Immature natural killer cell (primary cell): ENCODE data around the gene UBA52. TPM values are rescaled to one million over a fixed set of nuclear protein-coding genes. Genes with fewer than 3 reads are reported as not detected.
"Not testable (repeated sequence)": the region's sequence is repeated elsewhere in the genome, so short reads cannot be mapped to it uniquely, and the experiment has no call there.

Experiments
- DNase-seq, 3 donors: peaks; one replicate each; pipeline ENCODE4 v3.0.0; 2022; ENCODE audit warnings: mixed read lengths in 1 of 3
- H3K27ac Mint-ChIP-seq, 6 donors: one replicate each; pipeline ENCODE4 v1.8.0; 2020; ENCODE audit warnings: mixed read lengths in 6 of 6, mild to moderate bottlenecking in 5 of 6, inconsistent platforms in 4 of 6, moderate library complexity in 3 of 6
- H3K27me3 Mint-ChIP-seq, 3 donors: one replicate each; pipeline ENCODE4 v1.8.0; 2020 to 2021; ENCODE audit warnings: low read depth in 3 of 3, mild to moderate bottlenecking in 3 of 3, mixed read lengths in 3 of 3, moderate library complexity in 3 of 3, inconsistent platforms in 1 of 3
- H3K36me3 Mint-ChIP-seq, 3 donors: one replicate each; pipeline ENCODE4 v1.8.0; 2020; ENCODE audit warnings: mixed read lengths in 3 of 3, inconsistent platforms in 2 of 3, mild to moderate bottlenecking in 2 of 3
- H3K4me1 Mint-ChIP-seq, 2 donors: one replicate each; pipeline ENCODE4 v1.8.0; 2020; ENCODE audit warnings: inconsistent platforms in 2 of 2, mild to moderate bottlenecking in 2 of 2, mixed read lengths in 2 of 2, moderate library complexity in 1 of 2
- H3K4me3 Mint-ChIP-seq, 5 donors: one replicate each; pipeline ENCODE4 v1.8.0; 2020; ENCODE audit warnings: mild to moderate bottlenecking in 5 of 5, mixed read lengths in 5 of 5, inconsistent platforms in 3 of 5, moderate library complexity in 3 of 5
- H3K9me3 Mint-ChIP-seq, 6 donors: one replicate each; pipeline ENCODE4 v1.8.0; 2020; ENCODE audit warnings: mild to moderate bottlenecking in 6 of 6, mixed read lengths in 6 of 6, inconsistent platforms in 4 of 6, moderate library complexity in 3 of 6
- polyA plus RNA-seq, 3 donors: library from polyadenylated mRNA; unstranded; fragments of 300-500 nt; fragmentation: Illumina TruSeq; gene quantifications; one replicate each; pipeline ENCODE4 v1.2.3, GENCODE V29; 2021

UBA52 gene
- polyA plus RNA-seq, 3 donors from 2014 or later = 613 to 1,093 (median 997) TPM

DNA sequence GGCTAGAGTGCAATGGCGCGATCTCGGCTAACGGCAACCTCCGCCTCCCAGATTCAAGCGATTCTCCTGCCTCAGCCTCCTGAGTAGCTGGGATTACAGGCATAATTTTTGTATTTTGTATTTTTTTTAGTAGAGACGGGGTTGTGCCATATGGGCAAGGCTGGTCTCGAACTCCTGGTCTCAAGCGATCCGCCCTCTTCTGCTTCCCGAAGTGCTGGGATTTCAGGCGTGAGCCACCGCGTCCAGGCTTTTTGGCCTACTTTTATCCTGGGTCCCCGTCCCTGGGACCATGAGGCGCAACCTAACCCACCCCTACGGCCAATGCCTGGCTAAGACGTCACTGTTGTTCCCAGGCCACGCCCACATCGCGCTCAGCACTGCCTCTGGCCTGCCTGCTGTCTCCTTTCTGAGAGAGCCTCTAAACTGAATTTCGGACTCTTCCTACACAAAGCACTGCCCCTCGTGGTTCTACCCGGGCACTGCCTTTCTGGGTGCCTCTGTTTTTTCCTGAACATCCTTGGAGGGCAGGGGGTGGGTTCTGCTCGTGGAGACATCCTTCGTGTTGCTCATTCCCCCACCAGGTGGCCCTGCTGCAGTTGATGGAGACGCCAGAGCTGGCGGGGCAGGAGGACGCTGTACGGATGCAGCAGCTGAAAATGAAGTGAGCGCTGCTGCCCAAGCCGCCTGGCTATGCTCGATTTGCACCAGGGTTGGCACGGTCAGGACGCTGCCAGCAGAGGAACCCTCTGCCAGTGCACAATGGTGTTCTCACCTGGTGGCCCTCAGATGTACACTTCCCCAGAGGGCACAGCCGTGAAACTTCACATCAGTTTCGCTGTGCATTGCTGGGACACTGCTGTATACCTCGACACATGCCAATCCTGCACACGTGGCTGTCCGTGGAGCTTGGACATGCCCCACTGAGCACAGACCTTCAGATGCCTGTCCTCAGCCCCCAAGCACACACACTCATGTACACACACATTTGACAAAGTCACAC, 18.9 kb downstream of the UBA52 start:
- no peak for DNase-seq
- Mint-ChIP-seq H3K27me3 (peaks cover 0 to 9% (median 2%) of the 10 kb centered on the region in 3 donors), H3K27ac (peak overlapping the region in 5 of 6 donors; percentile 31 to 92 (median 74))

DNA sequence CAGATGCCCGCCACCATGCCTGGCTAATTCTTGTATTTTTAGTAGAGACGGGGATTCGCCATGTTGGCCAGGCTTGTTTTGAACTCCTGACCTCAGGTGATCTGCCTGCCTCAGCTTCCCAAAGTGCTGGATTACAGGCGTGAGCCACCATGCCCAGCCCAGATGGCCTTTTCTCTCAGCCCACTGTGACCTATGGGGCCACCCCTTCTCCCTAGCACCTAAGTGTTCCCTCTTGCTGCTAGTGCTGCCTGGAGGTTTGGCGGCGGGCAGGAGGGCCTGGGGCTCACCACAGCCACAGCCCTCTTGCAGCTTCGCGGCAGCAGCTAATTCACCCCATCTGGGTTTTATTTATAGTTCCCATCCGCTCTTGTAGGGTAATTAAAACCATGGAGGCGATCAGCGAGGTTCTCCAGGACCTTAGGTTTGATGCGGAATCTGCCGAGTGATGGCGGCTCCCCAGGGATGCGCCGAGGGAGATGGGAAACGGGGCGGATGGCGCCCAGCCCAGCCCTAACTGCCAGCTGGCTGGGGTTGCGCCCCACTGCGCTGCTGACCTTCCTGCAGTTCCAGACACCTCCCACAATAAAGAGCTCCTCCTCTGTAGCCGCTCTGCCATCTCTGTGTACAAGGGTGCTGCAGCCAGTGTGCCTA, 20.2 kb downstream of the UBA52 start:
- no peak for DNase-seq
- H3K4me1 Mint-ChIP-seq = peaks cover 37 to 46% of the 10 kb centered on the region in 2 donors
- peak overlapping the region in 4 of 5 donors; percentile 21 to 36 (median 26) for H3K4me3 Mint-ChIP-seq
- peak overlapping the region in 1 of 6 donors; percentile 8 for H3K27ac Mint-ChIP-seq
- H3K36me3 Mint-ChIP-seq = no peaks in the 10 kb centered on the region
- peaks cover 0 to 1% (median 0%) of the 10 kb centered on the region in 6 donors for H3K9me3 Mint-ChIP-seq
- H3K27me3 Mint-ChIP-seq = peaks cover 0 to 9% (median 2%) of the 10 kb centered on the region in 3 donors

More for the DNA sequence above, 18.9 kb downstream of the UBA52 start:
- Mint-ChIP-seq H3K4me1 (peaks cover 37 to 44% of the 10 kb centered on the region in 2 donors), H3K4me3 (peak overlapping the region; percentile 56 to 92 (median 86)), H3K36me3 (no peaks in the 10 kb centered on the region), H3K9me3 (no peaks in the 10 kb centered on the region)

DNA sequence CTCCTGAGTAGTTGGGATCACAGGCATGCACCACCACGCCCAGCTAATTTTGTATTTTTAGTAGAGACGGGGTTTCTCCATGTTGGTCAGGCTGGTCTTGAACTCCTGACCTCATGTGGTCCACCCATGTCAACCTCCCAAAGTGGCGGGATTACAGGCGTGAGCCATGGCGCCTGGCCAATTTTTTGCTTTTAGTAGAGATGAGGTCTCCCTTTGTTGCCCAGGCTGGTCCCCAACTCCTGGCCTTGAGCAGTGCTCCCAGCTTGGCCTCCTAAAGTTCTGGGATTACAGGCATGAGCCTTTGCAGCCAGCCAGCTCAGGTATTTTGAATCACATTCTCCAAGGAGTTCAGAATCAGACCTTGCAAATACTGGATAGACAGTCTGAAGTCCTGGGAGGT, 21.1 kb downstream of the UBA52 start:
- H3K27ac Mint-ChIP-seq = peak overlapping the region in 1 of 6 donors; percentile 34
- not testable (repeated sequence) for H3K27me3 Mint-ChIP-seq, DNase-seq, H3K36me3 Mint-ChIP-seq, H3K9me3 Mint-ChIP-seq, H3K4me3 Mint-ChIP-seq
- H3K4me1 Mint-ChIP-seq = peaks cover 35 to 44% of the 10 kb centered on the region in 2 donors

DNA sequence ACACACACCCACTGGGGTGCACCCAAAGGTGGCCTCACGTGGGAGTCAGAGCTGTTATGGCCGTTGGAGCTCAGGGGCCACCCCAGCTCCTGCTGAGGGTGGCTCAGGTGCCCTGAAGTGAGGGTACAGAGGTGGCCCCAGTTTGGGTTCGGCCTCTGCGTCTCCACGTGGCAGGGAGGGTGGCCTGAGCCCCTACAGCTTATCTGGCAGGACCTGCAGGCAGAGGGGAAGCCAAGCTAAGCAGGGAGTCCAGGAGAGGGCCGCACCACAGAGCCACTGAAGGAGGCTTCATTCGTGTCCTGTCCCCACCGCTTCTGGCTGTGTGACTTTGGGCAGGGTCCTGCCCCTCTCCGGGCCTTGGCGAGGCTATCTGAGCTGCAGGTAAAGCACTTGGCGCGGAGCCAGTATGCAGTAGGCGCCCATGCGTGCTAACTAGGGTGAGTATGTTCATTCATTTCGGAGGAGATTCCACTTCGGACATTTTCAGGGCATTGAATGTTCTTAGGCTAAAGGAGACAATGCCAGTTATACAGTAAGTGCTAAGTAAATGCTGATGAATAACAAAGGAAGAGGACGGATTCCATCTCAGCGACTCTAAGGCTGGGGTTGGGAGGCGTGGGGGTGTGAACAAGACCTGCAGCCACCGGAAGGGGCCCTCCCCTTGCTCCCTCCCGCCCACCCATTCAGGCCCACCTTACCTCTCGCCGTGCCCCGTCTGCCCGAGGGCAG, 21.9 kb downstream of the UBA52 start:
- no peak for DNase-seq
- Mint-ChIP-seq H3K27ac (peak overlapping the region in 4 of 6 donors; percentile 34 to 79 (median 50)), H3K36me3 (no peaks in the 10 kb centered on the region)

DNA sequence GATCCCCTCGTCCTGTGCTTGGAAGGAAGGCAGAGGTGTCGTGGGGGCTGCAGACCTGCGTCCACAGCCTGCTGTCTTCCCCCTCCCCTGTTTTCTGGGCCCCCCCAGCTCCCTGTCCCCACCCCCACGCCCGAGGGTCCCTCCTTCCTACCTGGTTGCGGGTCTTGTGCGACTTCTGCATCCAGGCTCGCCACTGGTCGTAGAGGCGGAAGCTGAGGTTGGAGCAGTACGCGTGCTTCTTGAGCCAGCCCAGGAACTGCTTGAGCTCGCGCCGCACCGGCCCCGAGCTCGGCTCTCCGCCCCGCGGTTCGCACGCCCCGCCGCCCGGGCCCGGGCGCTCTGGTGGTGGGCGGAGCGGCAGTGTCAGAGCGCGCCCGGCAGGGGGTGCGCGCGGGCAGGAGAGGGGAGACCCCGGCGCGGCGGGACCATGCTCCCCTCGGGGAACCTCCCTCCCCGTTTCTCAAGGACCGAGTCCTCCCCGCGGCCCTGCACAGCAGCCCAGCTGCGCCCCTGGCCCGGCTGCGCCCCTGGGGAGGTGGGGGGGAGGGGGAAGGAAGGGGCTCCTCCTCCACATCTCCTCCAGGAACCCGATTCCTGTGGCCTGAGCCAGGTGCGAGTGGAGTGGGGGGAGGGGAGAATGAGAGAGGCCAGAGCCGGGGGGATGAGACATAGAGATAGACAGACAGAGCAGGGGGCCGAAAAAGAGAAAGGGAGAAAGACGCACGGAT, 22.6 kb downstream of the UBA52 start:
- Mint-ChIP-seq H3K9me3 (peaks cover 0 to 1% (median 0%) of the 10 kb centered on the region in 6 donors), H3K27me3 (peaks cover 1 to 6% (median 2%) of the 10 kb centered on the region in 3 donors), H3K36me3 (no peaks in the 10 kb centered on the region), H3K27ac (peak overlapping the region in 3 of 6 donors; percentile 78 to 86 (median 85)), H3K4me1 (peaks cover 26 to 35% of the 10 kb centered on the region in 2 donors), H3K4me3 (peak overlapping the region; percentile 79 to 86 (median 85))
- peak; percentile 71 to 78 (median 75) for DNase-seq

More for the DNA sequence above, 21.9 kb downstream of the UBA52 start:
- Mint-ChIP-seq H3K4me3 (peak overlapping the region; percentile 62 to 82 (median 66)), H3K27me3 (peaks cover 0 to 9% (median 2%) of the 10 kb centered on the region in 3 donors), H3K9me3 (peaks cover 0 to 1% (median 0%) of the 10 kb centered on the region in 6 donors), H3K4me1 (peaks cover 27 to 36% of the 10 kb centered on the region in 2 donors)

DNA sequence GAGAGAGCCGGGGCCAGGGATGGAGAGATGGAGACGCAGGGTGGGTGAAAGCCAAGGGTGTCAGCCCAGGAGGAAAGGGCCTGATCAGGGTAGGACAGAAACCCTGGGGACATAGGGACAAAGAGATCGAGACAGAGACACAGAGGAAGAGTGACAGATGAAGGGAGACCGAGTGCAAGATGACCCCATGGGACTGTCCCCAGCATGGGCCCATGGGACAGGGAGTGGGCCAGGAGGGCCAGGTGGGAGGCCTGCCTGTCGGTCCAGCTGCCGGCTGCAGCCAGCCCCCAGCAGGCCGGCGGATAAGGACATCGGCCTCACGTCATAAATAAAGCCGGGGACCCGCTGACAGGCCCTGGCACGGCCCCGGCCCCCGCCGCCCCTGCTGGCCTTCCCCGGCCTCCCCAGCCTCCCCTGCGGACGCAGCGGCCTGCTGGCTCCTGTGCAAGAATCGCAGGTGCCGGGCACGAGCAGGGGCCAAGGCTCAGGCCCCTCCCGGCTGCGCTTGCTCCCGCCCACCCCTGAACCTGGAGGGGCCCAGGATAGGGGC, 23.2 kb downstream of the UBA52 start:
- Mint-ChIP-seq H3K27ac (peak overlapping the region in 3 of 6 donors; percentile 78 to 86 (median 85)), H3K9me3 (peaks cover 0 to 1% (median 0%) of the 10 kb centered on the region in 6 donors), H3K4me1 (peaks cover 21 to 30% of the 10 kb centered on the region in 2 donors), H3K27me3 (peaks cover 2 to 6% (median 4%) of the 10 kb centered on the region in 3 donors), H3K4me3 (peak overlapping the region; percentile 79 to 86 (median 85)), H3K36me3 (no peaks in the 10 kb centered on the region)
- no peak for DNase-seq

DNA sequence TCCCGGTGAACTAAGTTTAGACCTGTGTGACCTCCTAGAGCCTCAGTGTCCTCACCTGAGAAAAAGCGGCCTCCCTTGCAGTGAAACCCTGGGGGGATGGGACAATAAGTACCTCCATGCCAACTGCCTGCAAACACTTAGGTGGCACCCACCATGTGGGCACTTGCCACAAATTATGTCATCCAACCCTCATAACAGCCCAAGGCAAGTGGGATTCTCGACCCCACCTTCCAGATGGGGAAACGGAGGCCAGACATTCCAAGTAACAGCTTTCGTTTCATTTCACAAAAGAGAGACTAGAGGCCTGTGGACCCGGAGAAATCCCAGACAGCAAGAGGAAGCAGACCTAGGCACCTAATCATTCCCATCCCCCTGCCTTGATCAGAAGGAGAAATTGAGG, 23.8 kb downstream of the UBA52 start:
- Mint-ChIP-seq H3K9me3 (peaks cover 0 to 1% (median 0%) of the 10 kb centered on the region in 6 donors), H3K27me3 (peaks cover 2 to 4% (median 4%) of the 10 kb centered on the region in 3 donors), H3K27ac (peak overlapping the region in 1 of 6 donors; percentile 31), H3K4me1 (peaks cover 17 to 25% of the 10 kb centered on the region in 2 donors), H3K36me3 (no peaks in the 10 kb centered on the region), H3K4me3 (peak overlapping the region; percentile 33 to 63 (median 58))
- DNase-seq = no peak

DNA sequence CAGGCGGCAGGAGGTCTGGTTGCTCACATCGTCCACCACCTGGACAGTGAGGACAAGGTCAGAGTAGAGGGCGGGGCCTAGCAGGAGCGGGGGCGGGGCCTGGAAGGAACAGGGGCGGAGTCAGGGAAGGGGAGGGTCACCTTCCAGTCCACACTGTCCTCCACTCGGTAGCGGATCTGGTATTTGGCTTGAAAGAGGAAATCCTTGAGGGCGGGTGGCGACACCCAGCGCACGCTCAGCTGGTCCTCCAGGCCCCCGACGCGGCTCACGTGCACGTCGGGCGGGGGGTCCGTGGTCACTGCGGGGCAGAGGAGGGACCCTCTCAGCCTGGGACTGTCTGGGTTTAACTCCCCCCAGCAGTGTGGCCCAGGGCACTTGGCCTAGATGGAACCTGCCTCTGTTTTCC, 25.1 kb downstream of the UBA52 start:
- Mint-ChIP-seq H3K4me1 (peaks cover 11 to 17% of the 10 kb centered on the region in 2 donors), H3K9me3 (peaks cover 0 to 1% (median 0%) of the 10 kb centered on the region in 6 donors), H3K36me3 (no peaks in the 10 kb centered on the region), H3K27ac (no peak overlapping the region), H3K4me3 (peak overlapping the region in 1 of 5 donors; percentile 9), H3K27me3 (peaks cover 2 to 4% (median 3%) of the 10 kb centered on the region in 3 donors)
- no peak for DNase-seq

DNA sequence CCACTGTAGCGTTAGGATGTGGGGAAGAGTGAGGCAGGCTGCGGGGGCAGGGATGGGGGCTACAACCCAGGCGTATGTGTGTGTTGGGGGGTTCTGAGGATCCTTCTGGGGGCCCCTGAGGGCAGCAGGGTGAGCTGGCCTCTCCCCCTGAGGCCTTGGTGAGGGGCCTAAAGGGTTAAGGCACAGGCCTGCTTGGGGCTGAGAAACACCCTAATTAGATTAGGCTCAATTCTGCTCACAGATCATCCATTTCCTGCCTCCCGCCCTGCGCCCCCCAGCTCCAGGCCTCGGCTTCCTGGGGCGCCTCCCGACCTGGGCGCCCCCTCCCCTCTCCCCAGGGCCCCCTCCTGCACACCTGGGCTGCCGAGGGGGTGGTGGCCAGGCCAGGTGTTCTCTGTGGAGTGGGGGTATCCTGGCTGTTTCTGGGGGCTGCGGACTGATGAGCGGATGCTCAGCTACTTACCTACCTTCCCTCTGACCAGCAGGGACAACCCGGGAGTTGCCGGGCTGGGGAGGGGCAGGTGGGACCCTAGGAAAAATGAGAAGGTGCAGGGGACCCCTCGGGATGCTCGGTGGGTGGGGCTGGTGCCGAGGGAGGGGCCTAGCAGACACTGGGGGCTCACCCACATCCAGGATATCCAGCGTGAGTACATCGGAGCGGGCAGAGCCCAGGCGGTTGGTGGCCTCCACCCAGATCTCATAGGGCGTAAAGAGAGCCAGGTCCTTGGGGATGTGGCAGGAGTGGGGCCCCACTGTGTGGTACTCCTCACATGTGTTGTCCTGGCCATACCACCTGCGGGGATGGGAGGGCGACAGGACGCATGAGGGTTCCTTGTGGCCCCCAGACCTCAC, 26.4 kb downstream of the UBA52 start:
- H3K27me3 Mint-ChIP-seq = peaks cover 3 to 13% (median 11%) of the 10 kb centered on the region in 3 donors
- H3K36me3 Mint-ChIP-seq = no peaks in the 10 kb centered on the region
- peaks cover 11 to 17% of the 10 kb centered on the region in 2 donors for H3K4me1 Mint-ChIP-seq
- peaks cover 0 to 2% (median 0%) of the 10 kb centered on the region in 6 donors for H3K9me3 Mint-ChIP-seq
- no peak overlapping the region for H3K4me3 Mint-ChIP-seq
- DNase-seq = no peak
- H3K27ac Mint-ChIP-seq = no peak overlapping the region

DNA sequence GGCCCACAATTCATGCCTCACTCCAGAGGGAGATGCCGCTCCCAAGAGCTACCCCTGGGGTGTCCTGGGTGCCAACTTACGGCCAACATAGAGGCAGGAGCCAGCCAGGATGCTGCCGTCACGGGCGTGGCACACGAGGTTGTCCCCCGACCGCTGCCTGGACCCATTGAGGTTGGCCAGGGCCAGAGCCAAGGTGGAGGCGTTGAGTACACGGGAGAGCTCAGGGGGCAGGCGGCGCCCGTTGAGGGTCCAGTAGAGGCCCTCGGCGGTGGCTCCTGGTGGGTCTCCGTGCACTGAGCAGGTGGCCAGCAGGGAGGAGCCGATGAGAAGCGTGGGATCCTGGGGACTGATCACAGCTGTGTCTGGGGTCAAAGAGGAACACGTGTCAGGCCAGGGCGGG, 27.8 kb downstream of the UBA52 start:
- H3K9me3 Mint-ChIP-seq = peaks cover 0 to 3% (median 0%) of the 10 kb centered on the region in 6 donors
- no peak overlapping the region for H3K27ac Mint-ChIP-seq
- no peaks in the 10 kb centered on the region for H3K36me3 Mint-ChIP-seq

DNA sequence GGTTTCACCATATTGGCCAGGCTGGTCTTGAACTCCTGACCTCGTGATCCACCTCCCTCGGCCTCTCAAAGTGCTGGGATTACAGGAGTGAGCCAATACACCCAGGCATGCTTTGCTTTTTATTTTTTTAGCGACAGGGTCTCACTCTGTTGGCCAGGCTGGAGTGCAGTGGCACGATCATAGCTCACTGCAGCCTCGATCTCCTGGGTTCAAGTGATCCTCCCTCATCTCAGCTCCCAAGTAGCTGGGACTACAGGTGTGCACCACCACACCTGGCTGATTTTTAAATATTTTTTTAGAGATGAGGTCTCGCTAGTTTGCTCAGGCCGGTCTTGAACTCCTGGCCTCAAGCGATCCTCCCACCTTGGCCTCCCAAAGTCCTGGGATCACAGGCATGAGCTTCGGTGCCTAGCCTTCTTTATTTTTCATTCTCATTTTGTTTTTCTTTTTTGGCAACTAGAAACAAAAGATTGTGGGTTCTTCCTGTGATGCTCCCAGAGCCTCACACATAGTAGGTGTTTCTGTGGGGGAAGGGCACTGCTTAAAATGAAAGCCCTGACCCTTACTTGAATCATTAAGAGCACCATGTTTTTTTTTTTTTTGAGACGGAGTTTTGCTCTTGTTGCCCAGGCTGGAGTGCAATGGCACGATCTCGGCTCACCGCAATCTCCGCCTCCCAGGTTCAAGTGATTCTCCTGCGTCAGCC, 29.2 kb downstream of the UBA52 start:
- H3K27ac Mint-ChIP-seq, DNase-seq, H3K4me1 Mint-ChIP-seq, H3K36me3 Mint-ChIP-seq, H3K4me3 Mint-ChIP-seq, H3K9me3 Mint-ChIP-seq: not testable (repeated sequence)
- H3K27me3 Mint-ChIP-seq = peaks cover 11 to 19% (median 14%) of the 10 kb centered on the region in 3 donors

More for the DNA sequence above, 27.8 kb downstream of the UBA52 start:
- peaks cover 6 to 15% (median 14%) of the 10 kb centered on the region in 3 donors for H3K27me3 Mint-ChIP-seq
- DNase-seq = no peak
- H3K4me3 Mint-ChIP-seq = no peak overlapping the region
- H3K4me1 Mint-ChIP-seq = peaks cover 7 to 10% of the 10 kb centered on the region in 2 donors
